GM21360 (cell line): Measurements from ENCODE around the gene PTEN.
A peak's percentile ranks its signal among the peaks of the same experiment; 100 is the strongest.
"Not testable (repeated sequence)": the region's sequence is repeated elsewhere in the genome, so short reads cannot be mapped to it uniquely, and the experiment has no call there.

Experiments used
- ATAC-seq: cut with Tn5 transposase; IDR thresholded peaks from one replicate; pipeline ENCODE4 v1.9.1; 2021; ENCODE audit warnings: mild to moderate bottlenecking, moderate library complexity; ENCODE audit not compliant: unreplicated experiment

The PTEN gene

DNA sequence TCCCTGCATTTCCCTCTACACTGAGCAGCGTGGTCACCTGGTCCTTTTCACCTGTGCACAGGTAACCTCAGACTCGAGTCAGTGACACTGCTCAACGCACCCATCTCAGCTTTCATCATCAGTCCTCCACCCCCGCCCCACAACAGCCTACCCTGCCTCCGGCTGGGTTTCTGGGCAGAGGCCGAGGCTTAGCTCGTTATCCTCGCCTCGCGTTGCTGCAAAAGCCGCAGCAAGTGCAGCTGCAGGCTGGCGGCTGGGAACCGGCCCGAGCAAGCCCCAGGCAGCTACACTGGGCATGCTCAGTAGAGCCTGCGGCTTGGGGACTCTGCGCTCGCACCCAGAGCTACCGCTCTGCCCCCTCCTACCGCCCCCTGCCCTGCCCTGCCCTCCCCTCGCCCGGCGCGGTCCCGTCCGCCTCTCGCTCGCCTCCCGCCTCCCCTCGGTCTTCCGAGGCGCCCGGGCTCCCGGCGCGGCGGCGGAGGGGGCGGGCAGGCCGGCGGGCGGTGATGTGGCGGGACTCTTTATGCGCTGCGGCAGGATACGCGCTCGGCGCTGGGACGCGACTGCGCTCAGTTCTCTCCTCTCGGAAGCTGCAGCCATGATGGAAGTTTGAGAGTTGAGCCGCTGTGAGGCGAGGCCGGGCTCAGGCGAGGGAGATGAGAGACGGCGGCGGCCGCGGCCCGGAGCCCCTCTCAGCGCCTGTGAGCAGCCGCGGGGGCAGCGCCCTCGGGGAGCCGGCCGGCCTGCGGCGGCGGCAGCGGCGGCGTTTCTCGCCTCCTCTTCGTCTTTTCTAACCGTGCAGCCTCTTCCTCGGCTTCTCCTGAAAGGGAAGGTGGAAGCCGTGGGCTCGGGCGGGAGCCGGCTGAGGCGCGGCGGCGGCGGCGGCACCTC, at the start of gene PTEN, which contains the start of gene KLLN:
PTEN (plus strand) TSS at position 573 of the 891 bp plus-strand sequence. CDS start 845 bp downstream, outside the sequence.
KLLN (minus strand) TSS at position 481 of the 891 bp plus-strand sequence. CDS start 1,046 bp downstream, outside the sequence.
- ATAC-seq: peak; percentile 32

DNA sequence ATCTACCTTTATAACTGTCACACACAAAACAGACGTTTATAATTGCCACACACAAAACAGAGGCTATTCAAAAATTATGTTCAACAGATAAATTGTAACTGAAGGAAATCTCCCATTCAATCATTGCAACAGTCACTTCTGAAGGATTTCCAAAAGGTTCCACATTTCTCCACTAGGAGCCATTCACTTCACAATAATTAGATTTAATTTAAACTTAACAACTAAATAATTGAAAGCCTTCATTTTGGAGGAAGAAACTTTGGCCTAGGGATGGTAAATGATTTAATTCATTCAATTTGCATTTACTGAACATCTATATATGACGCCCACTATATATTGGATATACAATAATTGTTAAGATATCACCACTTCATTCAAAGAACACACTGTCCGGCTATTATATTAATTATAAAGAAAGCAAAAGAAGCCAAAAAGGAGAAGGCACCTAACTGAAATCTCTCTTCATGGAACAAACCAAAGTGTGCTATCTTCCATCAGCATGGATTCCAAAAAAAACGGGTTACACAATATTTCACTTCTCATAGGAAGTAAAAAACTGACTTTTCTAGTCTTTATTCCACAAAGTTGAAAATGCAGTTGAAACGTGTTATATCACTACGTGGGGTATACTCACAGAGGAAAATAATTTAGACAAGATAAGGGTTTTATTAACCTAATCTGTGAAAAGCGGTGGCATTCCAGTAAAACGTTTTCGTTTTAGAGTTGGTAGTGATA, 47.1 kb upstream of the PTEN start:
- ATAC-seq: no peak

DNA sequence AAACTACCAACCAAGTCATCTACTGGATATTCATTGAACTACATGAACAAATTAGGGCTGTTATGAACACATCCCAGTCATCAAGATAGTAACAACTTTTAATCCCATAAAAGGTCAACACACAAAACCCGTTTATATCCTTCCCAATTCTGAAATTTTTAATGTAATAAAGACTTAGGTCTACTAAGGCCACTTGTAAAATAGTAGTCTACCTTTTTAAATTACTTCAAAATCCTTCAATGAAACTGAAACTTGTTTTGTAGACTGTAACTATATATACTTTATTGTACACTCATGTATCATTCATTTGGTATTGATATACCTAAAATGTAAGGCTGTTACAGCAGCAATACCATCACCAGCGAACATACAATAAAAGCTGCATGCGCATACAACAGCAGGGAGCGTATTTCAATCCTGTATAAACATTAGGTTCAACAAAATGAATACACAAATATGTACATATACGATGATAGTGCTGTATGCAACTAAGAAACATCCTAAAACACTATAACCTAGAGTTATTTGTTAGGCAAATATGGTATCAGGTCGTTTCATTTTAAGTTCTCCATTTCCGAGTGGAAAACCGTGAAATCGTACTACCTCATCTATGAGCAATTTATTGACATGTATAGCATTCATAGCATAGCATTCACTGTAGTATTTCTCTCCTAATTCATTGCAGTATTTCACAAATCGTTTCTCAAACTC, 46.4 kb upstream of the PTEN start:
- ATAC-seq: no peak

DNA sequence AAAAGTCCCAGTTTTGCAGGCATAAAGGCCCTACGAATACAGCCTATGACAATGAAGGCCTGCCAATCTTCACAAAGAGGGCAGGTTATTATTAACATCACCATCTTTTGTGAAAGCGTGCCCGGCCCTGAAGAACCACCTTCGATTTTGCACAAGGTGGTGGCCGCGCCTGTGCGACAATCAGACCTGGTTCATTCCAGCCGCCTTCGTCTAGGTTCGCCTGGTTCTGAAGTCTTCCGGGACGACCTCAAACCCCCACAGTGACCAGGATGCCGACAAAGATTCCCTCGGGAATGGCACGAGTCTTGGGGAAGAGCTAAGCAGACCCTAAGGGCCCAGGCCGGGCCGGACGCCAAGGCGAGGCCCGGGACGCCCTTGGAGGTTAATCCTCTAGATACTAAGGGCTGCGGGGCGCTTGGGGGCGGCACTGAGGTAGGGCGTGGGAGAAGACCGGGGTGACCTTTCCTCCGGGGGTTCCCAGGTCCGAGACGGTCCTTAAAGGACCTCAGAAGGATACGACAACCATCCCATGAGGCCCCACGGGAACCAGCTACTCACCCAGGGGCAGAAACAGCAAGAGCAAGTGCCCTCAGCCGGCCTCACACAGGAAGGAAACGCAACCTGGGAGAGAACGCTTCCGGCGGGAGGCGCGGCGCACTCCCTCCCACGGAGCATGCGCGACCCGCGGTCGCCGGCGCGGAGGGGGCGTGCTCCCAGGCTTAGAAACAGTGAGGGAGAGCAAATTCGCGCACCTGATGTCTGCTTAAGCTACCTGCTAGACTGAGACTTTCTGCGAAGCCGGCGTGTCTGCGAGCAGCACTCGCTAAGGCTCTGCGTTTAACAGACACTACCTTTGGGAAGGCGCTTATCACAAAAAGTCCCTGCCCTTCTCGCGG, 45.6 kb upstream of the PTEN start, which contains the start of gene ATAD1:
ATAD1 (minus strand) TSS at position 618 of the 896 bp plus-strand sequence. CDS start 3,627 bp downstream, outside the sequence.
- peak; percentile 71 for ATAC-seq

DNA sequence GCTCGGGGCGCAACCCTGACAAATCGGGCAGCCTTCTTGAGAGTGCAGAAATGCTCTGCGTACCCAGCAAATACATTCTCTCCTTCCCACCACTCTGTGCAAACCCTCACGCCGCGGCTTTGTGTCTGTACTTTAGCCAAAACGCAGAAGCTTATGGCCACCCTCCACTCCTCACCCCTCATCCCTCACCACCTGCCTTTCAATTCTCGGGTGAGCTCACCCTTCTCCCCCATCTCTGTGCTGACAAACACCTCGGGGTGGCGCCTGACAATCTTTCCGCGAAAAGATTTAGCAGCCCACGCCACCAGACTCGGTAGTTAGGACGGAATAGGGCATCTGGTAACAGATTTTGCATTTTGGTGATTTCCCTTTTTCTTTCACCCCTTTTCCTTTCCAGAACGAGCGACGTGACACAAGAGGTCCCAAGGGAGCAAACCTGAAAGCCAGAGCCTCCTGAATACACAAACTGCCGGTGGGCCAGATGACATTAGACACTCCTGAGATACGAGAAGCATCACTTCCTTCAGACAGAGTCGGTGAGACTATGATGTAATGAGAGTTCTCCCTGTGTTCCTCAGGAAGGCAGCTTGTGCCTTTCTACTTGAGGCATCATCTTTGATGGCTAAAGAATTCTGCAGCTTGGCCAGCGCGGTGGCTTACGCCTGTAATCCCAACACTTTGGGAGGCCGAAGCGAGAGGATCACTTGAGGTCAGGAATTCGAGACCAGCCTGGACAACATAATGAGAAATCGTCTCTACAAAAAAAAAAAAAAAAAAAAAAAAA, 44.7 kb upstream of the PTEN start:
- peak; percentile 52 for ATAC-seq

DNA sequence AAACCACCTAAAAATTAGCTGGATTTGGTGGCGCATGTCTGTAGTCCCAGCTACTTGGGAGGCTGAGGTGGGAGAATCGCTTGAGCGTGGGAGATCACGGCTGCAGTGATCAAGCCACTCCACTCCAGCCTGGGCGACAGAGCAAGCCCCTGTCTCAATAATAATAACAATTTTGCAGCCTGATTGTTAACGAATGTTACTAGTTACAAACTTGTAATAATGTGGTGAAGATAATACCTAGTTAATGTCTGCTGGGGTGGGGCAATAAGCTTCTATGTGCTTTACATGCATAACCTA, 44.2 kb upstream of the PTEN start:
- no peak for ATAC-seq

DNA sequence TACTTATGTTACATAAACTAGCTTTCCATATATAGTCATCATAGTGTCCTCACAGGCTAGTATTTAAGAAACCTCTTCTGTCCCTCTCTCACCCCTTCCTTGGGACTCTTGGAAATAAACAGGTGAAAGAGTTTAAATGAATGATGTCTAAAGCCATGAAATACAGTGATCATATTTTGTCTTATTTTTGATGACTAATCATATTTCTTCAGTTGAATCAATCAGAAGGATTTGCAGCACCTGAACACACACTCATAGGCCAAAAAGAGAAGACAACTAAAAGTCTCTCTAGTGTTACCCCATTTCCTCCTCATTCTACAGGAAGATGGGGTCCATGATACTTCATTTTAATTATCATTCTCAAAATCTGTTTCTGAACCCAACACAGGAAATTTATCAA, 36.8 kb upstream of the PTEN start:
- no peak for ATAC-seq

DNA sequence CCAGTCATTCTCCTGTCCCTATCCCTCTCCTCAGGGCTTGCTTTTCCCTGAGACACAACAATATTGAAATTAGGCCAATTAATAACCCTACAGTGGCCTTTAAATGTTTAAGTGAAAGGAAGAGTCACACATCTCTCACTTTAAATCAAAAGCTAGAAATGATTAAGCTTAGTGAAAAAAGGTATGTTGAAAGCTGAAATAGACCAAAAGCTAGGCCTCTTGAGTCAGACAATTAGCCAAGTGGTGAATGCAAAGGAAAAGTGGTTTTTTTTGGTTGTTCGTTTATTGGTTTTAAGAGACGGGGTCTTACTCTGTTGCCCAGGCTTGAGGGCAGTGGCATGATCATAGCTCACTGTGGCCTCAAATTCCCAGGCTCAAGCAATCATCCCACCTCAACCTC, 35.7 kb upstream of the PTEN start:
- ATAC-seq: no peak

DNA sequence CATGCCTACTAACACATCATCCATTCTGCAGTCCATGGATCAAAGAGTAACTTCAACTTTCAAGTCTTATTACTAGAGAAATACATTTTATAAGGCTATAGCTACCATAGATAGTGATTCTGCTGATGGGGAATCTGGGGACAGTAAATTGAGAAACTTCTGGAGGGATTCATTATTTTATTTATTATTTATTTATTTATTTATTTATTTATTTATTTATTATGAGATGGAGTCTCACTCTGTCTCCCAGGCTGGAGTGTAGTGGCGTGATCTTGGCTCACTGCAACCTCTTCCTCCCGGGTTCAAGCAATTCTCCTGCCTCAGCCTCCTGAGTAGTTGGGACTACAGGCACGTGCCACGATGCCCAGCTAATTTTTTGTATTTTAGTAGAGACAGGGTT, 34.4 kb upstream of the PTEN start:
- ATAC-seq: not testable (repeated sequence)

DNA sequence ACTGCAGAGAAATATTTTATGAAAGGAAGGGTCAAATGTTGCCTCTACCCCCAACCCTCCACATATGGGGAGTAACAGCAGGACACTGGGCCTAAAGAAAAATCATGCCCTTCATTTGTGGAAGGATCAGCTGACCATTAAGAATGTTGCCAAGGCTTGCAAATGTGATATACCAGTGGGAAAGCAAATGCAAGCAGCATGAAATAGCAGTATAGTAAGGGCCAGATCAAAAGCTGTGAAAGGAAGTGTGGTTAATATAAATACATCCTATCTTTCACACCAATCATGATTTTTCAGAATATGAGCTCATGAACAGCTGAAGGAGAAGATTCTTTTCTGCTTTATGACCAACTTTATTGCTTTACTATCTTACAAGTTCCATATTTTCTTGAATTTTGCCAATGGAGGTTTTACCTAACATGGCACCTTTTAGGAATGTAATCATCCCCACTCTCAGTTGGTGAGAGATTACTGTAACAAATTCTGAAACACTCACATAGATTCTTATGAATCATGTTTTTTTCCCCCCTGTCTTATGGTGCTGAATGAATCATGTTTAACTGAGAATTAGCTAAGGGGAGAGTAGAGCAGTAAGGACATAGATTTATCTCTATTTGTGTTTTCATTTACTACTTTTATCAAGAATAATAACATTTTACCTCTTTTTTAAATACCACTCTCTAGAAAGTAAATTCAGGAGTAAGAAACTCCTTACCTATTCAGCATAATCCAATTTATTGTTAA, 33.3 kb upstream of the PTEN start:
- ATAC-seq: no peak

DNA sequence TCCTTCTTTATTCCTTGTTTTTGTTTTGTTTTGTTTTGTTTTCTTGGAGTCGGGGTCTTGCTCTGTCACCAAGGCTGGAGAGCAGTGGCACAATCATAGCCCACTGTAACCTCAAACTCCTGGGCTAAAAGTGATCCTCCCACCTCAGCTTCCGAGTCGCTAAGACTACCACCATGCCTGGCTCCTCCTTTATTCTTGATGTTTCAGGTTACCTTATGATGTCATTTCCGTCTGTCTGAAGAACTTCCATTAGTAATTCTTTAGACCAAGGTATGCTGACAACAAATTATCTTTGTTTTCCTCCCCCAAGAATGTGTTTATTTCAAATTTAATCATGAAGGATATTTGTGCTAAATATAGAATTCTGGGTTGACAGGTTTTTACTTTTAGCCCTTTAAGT, 27.3 kb upstream of the PTEN start:
- ATAC-seq: no peak

DNA sequence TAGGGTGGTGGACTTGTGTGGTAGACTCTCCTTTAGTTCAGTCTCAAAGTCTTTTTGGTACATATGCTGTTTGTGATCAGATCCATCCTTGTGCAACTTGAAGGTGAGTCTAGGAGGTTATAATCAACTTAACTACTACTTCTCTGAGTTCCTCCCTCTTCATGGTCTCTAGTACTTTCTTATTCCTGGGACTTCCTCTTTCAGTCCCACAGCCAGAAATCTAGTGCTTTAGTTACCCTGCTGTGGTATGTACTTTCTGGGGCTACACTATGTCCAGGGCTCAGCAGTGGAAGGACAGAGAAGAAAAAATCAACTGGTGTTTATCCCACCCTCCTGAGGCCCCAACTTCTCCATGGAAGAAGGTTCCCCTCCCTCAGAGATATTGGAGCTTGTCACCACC, 26.0 kb upstream of the PTEN start:
- no peak for ATAC-seq

DNA sequence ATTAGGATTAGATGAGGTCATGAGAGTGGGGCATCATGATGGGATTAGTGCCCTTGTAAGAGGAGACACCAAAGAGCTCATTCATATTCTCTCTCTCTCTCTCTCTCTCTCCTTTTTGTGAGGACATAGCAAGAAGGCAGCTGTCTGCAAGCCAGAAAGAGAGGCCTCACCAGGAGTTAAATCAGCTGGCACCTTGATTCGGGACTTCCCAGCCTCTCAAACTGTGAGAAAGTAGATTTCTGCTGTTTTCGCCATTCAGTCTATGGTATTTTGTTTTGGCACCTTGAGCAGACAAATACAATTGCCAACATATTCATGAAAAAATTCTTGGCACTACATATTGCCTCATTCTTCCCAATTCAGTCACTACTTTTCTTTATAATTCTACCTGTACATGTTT, 24.8 kb upstream of the PTEN start:
- no peak for ATAC-seq

DNA sequence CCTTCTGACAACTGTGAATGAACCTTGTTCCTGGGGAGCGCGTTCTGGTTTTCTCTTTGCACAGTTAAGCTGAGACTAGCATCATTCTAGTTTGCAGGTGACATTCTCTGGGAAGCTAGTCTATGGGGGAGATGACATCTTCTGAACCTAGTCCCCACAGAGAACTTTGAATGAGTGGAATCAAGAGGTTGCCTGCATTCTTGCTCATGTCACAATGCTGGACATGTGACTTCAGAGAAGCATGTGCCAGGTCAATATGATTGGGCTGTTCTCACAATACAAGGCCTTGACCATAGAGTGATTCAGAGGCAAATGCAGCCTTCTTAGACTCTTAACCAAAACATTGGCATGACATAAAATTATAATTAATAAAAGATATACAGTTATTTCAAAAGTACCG, 22.2 kb upstream of the PTEN start:
- ATAC-seq: no peak

DNA sequence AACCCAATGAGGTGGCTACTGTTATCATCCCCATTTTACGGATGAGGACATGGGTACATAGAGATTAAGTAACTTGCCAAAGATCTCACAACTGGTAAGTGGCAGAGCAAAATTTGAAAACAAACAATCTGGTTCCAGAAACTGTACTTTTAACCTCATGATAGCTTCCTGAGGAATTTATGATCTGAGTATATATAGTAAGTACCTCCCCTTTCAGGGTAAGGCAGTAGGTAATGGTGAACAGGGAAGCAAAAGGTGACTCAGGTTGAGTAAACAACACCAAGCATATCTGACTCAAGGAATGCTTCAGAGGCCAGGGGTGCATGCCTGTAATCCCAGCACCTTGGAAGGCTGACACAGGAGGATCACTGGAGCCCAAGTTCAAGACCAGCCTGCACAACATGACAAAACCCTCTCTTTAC, 21.2 kb upstream of the PTEN start:
- no peak for ATAC-seq

DNA sequence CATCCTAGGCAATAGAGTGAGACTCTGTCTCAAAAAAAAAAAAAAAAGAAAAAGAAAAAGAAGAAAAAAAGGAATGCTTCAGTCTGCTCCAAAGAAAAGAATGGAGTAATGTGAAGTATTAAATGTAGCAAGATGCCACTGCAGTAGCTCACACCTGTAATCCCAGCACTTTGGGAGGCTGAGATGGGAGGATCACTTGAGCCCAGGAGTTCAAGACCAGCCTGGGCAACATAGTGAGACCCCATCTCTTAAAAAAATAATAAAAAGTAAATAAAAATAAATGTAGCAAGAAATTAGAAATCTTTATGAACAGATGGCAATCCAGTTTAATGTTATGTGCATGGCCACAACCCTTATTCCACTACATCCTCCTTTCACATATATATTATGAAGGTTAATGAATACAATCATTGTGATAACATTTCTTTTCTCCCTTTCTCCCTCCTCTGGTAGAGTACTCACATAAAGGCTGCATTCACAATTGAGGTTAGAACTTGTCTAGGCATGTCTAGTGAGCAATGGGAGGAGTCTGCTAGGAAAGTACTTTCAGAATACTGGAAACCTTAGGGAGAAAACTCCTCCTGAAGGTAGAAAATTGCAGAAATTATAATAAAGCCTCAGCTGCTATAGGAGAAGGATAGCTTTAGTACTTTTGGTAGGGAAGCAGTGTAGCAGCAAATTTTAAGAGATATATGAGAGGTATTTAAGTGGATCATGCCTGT, 20.5 kb upstream of the PTEN start:
- no peak for ATAC-seq

DNA sequence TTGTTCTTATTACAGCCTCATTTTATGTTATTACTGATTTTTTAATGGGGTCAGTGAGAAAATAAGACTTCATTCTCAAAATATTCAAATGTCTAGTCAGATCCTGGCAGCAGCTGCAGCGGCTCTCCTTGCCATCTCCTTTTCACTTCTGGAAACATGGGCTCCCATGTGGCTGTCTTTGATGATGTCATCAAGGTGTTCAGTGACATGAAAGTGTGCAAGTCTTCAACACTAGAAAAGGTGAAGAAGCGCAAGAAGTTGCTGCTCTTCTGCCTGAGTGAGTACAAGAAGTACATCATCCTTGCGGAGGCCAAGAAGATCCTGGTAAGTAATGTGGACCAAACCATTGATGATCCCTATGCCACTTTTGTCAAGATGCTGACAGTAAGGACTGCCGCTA, 19.7 kb upstream of the PTEN start:
- no peak for ATAC-seq
